ENCODE data around the gene KLHL3.

KLHL3 gene

GRCh38 chr5:137747848-137748247, 12.0 kb upstream of the KLHL3 start:
- DNase-seq (ENCODE audit: low read depth, low spot score), result no peak

- DNase-seq (ENCODE audit: low read depth, low spot score), result peak; percentile 43
Observed at GRCh38 chr5:137743031-137743640, 7.2 kb upstream of the KLHL3 start.

DNA sequence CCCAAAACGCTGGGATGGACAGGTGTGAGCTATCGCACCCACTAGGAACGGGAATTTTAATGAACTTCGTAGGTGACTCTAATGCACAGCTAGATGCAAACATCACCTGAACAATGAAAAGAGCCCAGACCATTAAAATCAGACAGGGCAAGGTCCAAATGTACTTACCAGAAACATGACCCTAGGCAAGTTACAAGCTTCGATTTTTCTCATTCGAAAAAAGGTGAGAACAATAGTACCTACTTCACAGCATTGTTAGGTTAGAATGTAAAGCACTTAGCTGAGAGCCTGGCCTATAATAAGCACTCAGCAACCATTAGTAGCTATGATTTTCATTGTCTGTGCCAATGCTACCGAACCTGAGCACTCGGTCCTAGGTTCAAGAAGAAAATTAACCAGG, 5.8 kb upstream of the KLHL3 start:
- DNase-seq (ENCODE audit: low read depth, low spot score), result no peak

DNA sequence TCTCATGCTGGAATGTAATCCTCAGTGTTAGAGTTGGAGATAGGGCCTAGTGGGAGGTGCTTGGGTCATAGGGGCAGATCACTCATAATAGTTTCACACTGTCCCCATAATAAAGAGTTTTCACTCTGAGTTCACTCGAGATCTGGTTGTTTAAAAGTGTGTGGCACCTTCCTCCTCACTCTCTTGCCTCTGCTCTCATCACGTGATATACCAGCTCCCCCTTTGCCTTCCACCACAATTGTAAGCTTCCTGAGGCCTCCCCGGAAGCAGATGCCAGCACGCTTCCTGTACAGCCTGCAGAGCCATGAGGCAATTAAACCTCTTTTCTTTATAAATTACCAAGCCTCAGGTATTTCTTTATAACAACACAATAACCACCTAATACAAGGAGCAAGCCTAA, 3.8 kb upstream of the KLHL3 start:
- no peak for DNase-seq (ENCODE audit: low read depth, low spot score)

DNA sequence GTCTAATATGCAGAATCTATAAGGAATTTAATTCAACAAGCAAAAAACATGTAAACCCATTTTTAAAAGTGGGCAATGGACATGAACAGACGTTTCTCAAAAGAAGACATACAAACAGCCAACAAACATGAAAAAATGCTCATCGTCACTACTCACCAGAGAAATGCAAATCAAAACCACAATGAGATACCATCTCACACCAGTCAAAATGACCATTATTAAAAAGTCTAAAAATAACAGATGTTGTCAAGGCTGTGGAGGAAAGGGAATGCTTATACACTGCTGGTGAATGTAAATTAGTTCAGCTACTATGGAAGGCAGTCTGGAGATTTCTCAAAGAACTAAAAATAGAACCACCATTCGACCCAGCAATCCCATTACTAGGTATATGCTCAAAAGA, 3.1 kb upstream of the KLHL3 start:
- no peak for DNase-seq (ENCODE audit: low read depth, low spot score)

- no peak for DNase-seq (ENCODE audit: low read depth, low spot score)
Observed at GRCh38 chr5:137737349-137738131, 1.7 kb upstream of the KLHL3 start.

DNA sequence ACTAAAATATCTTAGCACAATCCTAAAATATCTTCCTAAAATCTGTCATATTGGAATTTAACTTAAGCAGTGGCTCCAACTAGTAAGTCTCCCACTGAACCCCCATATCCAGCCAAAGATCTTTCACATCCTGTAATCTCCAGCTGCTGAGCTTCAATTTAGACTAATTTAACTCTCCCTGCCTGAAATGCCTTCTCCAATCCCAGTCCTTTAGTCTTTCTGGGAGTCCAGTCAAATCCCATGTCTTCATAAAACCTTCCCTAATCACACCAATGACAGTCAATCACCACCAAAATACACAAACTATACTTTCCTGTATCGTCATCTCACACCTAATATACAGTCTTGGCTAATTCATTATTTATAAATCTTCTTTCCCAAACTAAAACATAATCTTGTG, 607 bp upstream of the KLHL3 start:
- no peak for DNase-seq (ENCODE audit: low read depth, low spot score)

- DNase-seq (ENCODE audit: low read depth, low spot score), result peak; percentile 63
Observed at GRCh38 chr5:137734962-137735554, 831 bp downstream of the KLHL3 start.

DNA sequence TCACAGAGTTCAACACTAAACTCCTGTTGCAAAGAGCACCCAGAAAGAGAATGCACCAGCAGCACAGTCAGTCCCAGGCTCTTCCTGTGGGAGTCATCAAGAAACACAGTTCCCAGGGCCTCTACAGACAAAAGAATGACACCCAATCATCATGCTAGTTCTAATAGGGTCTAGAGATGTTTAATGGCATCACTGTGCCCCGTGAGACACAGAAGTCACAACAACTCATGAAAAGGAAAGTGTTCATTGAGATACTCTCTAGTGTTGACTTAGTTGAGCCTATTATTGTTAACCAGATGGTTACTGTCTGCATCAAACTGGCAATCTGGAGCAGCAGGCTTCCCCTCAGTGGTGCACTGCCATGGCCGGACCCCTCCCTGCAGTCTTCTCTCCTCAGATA, 1.6 kb downstream of the KLHL3 start:
- DNase-seq (ENCODE audit: low read depth, low spot score), result no peak

GRCh38 chr5:137733922-137734321, 2.0 kb downstream of the KLHL3 start:
- DNase-seq (ENCODE audit: low read depth, low spot score), result no peak

DNA sequence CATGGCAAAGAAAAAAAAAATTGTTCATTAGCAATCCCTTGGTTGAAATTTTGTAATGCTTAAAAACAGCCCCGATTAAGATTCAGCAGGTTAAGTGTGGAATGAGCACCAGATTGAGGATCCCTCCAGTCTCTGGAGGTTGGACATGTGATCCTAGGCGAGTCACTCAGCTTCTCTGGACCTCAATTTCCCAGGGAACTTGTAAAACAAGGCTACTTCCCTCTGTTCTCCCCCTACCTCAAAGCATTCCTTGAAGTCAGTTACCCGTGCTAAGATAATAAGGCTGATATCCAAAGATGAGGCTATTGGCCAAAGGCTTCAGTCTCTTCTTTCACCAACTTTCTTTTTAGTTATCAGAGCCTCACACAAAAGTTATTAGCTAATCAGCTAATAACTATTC, 2.9 kb downstream of the KLHL3 start:
- DNase-seq (ENCODE audit: low read depth, low spot score), result no peak

GRCh38 chr5:137731176-137731575, 4.7 kb downstream of the KLHL3 start:
- no peak for DNase-seq (ENCODE audit: low read depth, low spot score)

- no peak for DNase-seq (ENCODE audit: low read depth, low spot score)
Observed at GRCh38 chr5:137730336-137730735, 5.6 kb downstream of the KLHL3 start.

DNA sequence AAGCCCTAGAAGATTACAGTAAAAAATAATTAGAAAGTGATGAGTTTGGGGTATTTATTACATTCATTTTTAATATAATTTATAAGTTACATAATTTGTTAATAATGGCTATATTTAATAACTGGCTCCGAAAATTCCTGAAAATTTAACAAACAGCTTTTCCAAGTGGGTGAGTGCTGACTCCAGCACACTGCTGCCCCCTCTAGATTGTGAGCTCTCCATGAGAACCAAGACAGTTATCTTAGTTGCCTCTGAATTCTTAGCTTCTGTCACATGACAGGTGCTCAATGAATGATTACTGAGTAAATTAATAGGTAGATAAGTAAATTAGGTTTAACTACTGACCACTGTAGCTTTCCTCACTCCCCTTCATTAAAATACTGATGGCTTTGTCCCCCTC, 7.8 kb downstream of the KLHL3 start:
- DNase-seq (ENCODE audit: low read depth, low spot score), result no peak

- DNase-seq (ENCODE audit: low read depth, low spot score), result no peak
Observed at GRCh38 chr5:137727623-137728022, 8.3 kb downstream of the KLHL3 start.

GRCh38 chr5:137724251-137724650, 11.6 kb downstream of the KLHL3 start:
- DNase-seq (ENCODE audit: low read depth, low spot score), result no peak

GRCh38 chr5:137718611-137719010, 17.3 kb downstream of the KLHL3 start:
- DNase-seq (ENCODE audit: low read depth, low spot score), result no peak

DNA sequence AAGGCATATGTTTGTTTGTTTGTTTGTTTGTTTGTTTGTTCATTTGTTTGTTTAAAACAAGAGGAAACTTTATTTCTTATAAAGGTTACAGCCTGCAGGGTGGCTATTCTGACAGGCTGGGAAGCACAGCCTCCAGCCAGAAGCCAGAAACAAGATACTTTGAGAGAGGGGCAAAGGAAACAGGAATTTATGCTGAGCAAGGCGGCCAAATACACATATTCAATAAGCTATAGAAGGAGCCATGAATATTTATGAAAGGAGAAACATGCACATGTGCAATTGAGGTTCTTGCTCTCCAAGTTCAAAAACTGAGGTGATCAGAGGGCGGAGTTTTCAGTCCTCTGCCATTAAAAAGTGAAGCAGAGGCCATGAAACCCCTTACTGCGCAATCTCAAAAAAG, 19.6 kb downstream of the KLHL3 start:
- DNase-seq (ENCODE audit: low read depth, low spot score), result no peak

GRCh38 chr5:137715456-137715855, 20.4 kb downstream of the KLHL3 start:
- no peak for DNase-seq (ENCODE audit: low read depth, low spot score)

- no peak for DNase-seq (ENCODE audit: low read depth, low spot score)
Observed at GRCh38 chr5:137714946-137715345, 20.9 kb downstream of the KLHL3 start.

DNA sequence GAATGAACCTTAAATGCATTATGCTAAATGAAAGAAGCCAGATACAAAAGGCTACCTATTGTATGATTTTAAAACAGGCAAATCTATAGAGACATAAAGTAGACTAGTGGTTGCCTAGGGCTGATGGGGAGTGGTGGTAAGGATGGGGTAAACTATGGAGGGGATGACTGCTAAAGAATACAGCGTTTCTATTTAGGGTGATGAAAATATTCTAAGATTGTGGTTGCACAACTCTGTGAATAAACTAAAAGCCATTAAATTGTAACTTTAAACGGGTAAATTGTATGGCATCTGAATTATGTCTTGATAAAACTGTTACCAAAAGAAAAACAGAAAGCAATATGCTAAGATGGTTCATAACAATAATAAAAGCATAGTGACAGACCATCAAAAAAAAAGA, 21.4 kb downstream of the KLHL3 start:
- no peak for DNase-seq (ENCODE audit: low read depth, low spot score)

DNA sequence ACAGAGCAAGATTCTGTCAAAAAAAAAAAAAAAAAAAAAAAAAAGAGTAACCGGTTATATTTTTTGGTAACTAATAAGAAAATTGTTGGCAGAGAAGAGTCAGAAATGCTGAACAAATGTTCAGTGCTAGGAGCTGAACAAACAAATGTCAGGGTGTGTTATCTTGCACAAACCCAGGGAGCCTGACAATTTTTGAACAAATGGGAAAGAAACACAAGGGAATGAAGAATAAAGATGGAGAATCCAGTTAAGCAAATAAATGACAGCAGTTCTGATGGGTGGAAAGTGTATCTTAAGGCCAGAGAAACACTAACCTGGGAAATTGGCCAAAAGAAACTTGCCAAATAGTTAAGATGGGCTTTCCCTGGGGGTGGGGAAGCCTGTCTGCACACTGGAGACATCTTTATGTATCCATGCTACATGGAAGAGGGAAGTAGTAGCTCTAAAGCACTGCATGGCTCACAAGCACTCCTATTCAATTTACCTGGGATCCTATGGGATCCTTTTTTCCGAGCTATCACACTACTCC, 23.7 kb downstream of the KLHL3 start:
- no peak for DNase-seq (ENCODE audit: low read depth, low spot score)

DNA sequence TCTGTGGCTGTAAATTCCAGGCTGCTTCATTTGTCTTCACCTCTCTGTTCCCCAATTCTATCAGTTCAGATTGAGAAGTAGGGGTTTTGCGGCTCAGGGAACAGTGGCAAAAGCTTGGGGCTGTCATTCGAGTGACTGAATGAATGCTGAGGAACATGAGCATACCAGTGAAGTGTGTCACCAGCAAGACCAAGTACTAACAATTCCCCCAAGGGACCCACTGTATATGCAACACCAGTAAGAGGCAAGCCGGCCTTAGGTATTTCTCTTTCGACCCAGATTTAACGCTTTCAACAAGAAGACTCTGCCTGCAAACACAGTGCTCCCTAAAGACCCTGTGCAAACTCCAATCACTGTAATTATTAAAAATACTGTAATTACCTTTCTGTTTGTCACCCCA, 25.8 kb downstream of the KLHL3 start:
- no peak for DNase-seq (ENCODE audit: low read depth, low spot score)

Measured in ELF-1 (cell line).